SU-DHL-6 (cell line): ENCODE data around the gene LCNL1.

Source experiments
- H2AFZ ChIP-seq: fragments of 200-600 bp; sonication (generic); 2 replicates; pipeline ENCODE4 v1.6.1; 2014; ENCODE audit warnings: low read depth, mild to moderate bottlenecking, moderate library complexity, mixed read lengths, antibody characterized with exemption, low read length; ENCODE audit not compliant: severe bottlenecking
- H3F3A ChIP-seq: fragments of 200-600 bp; shearing (Covaris generic); 2 replicates; pipeline ENCODE4 v1.6.0; 2016; ENCODE audit warnings: antibody characterized with exemption, mild to moderate bottlenecking; ENCODE audit not compliant: insufficient read depth
- H3K27ac ChIP-seq: fragments of 200-600 bp; sonication (generic); 2 replicates; pipeline ENCODE4 v1.5.1; 2016; ENCODE audit warnings: low read depth, mild to moderate bottlenecking, low read length, moderate library complexity, mixed read lengths
- H3K27me3 ChIP-seq: fragments of 200-600 bp; sonication (generic), shearing (Covaris generic); 2 replicates; pipeline ENCODE4 v1.6.0; 2014; ENCODE audit warnings: mild to moderate bottlenecking, low read length
- H3K36me3 ChIP-seq: fragments of 200-600 bp; sonication (generic); 2 replicates; pipeline ENCODE4 v1.6.1; 2014; ENCODE audit warnings: mild to moderate bottlenecking, low read length, mixed read lengths
- H3K4me2 ChIP-seq: fragments of 300-600, 200-600 bp; shearing (Covaris generic), sonication (generic); 2 replicates; pipeline ENCODE4 v1.6.0; 2014; ENCODE audit warnings: low read length, low read depth, mild to moderate bottlenecking; ENCODE audit not compliant: poor library complexity, severe bottlenecking
- H3K4me3 ChIP-seq: fragments of 200-600 bp; sonication (generic); 2 replicates; pipeline ENCODE4 v1.5.1; 2014; ENCODE audit warnings: antibody characterized with exemption, low read length, mild to moderate bottlenecking, mixed read lengths; ENCODE audit not compliant: insufficient read depth, poor library complexity, severe bottlenecking
- H3K79me2 ChIP-seq: fragments of 200-600 bp; sonication (generic); 2 replicates; pipeline ENCODE4 v1.6.1; 2014; ENCODE audit warnings: mild to moderate bottlenecking, low read length, moderate library complexity; ENCODE audit not compliant: insufficient read depth
- H3K9ac ChIP-seq: fragments of 200-600 bp; sonication (generic); 2 replicates; pipeline ENCODE4 v1.7.0; 2014; ENCODE audit warnings: mild to moderate bottlenecking, low read length
- H3K9me2 ChIP-seq: fragments of 200-600 bp; sonication (generic); replicated peaks from 2 replicates; pipeline ENCODE4 v1.6.1; 2014; ENCODE audit warnings: low read length; ENCODE audit not compliant: insufficient read depth
- H3K9me3 ChIP-seq: fragments of 200-600 bp; sonication (generic); 2 replicates; pipeline ENCODE4 v1.6.1; 2014; ENCODE audit warnings: low read length, mixed read lengths; ENCODE audit not compliant: insufficient read depth
- H4K20me1 ChIP-seq: fragments of 200-600 bp; sonication (generic); 2 replicates; pipeline ENCODE4 v1.6.1; 2014; ENCODE audit warnings: low read depth, mild to moderate bottlenecking, antibody characterized with exemption, low read length, moderate library complexity, mixed read lengths
- CTCF ChIP-seq: fragments of 200-600 bp; sonication (generic); IDR thresholded peaks from one replicate; pipeline ENCODE4 v1.5.1; 2017; ENCODE audit warnings: antibody characterized with exemption, mild to moderate bottlenecking, low read length, moderate library complexity; ENCODE audit not compliant: insufficient read depth, poor library complexity, severe bottlenecking
- EZH2phosphoT487 ChIP-seq: fragments of 200-600 bp; sonication (generic), shearing (Covaris generic); conservative IDR thresholded peaks from 2 replicates; pipeline ENCODE4 v1.6.1; 2018; ENCODE audit warnings: mild to moderate bottlenecking, antibody characterized with exemption, low read length, moderate library complexity, mixed read lengths

The LCNL1 gene

GRCh38 chr9:136995362-136995761, 12.6 kb downstream of the LCNL1 start:
- Histone ChIP-seq H3K9me2 (no peaks in the 10 kb centered on the region), H3K27me3 (no peaks in the 10 kb centered on the region), H3K79me2 (no peaks in the 10 kb centered on the region), H3K4me3 (no peak overlapping the region), H2AFZ (no peak overlapping the region), H3K9me3 (no peaks in the 10 kb centered on the region), H3K4me2 (no peak overlapping the region), H4K20me1 (no peaks in the 10 kb centered on the region), H3K27ac (no peak overlapping the region), H3K36me3 (no peaks in the 10 kb centered on the region), H3K9ac (no peak overlapping the region), H3F3A (no peaks in the 10 kb centered on the region)
- TF ChIP-seq EZH2phosphoT487 (no peak), CTCF (no peak)

DNA sequence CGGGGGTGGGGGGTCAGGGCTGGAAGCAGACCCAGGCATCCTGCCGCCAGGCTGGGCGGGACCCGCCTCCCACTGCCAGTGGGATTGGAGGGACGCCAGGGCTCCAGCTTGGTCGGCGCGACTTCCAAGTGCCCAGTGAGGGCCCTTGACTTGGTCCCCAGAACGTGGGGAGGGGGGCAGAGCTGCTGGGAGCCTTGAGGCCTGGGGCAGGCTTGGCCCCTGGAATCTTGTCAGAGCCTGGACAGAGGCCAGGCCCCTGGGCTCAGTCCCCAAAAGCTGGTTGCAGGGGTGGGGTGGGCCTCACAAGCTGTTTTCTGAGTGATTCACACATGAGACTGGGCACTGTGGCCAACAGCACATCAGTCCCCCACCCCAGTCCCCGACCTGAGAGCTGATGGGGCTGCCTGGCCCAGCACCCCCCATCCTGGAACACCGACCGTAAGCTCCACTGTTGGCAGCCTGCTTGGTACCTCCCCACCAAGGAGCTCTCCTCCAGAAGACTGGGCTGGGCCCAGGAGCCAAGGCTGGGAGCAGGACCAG, 13.0 kb downstream of the LCNL1 start:
- H3K27me3 ChIP-seq, result no peaks in the 10 kb centered on the region
- H3K4me2 ChIP-seq, result no peak overlapping the region
- no peaks in the 10 kb centered on the region for H3K9me2 ChIP-seq
- H3K36me3 ChIP-seq, result no peaks in the 10 kb centered on the region
- no peaks in the 10 kb centered on the region for H3K79me2 ChIP-seq
- no peak overlapping the region for H3K4me3 ChIP-seq
- H3K27ac ChIP-seq, result no peak overlapping the region
- H4K20me1 ChIP-seq, result no peaks in the 10 kb centered on the region
- TF ChIP-seq EZH2phosphoT487, result no peak
- no peak for TF ChIP-seq CTCF
- H3K9ac ChIP-seq, result no peak overlapping the region
- H2AFZ ChIP-seq, result no peak overlapping the region
- H3K9me3 ChIP-seq, result no peaks in the 10 kb centered on the region
- no peaks in the 10 kb centered on the region for H3F3A ChIP-seq

- Histone ChIP-seq H3K27ac (no peak within 1 kb of the TSS), H2AFZ (no peak within 1 kb of the TSS), H3K4me2 (no peak within 1 kb of the TSS)
Observed at GRCh38 chr9:136996361-136997292, 13.8 kb downstream of the LCNL1 start, which contains the start of gene CLIC3. TSS of gene CLIC3 (minus strand) at chr9:136996568. CDS start at chr9:136996543, 25 bp downstream.

More at GRCh38 chr9:136996361-136997292, 13.8 kb downstream of the LCNL1 start, which contains the start of gene CLIC3:
- no peak within 1 kb of the TSS for H3K9ac ChIP-seq
- no peaks in the 10 kb centered on the region for H3K9me3 ChIP-seq
- H3K36me3 ChIP-seq, result no peaks in the 10 kb centered on the region
- H3K4me3 ChIP-seq, result no peak within 1 kb of the TSS
- no peaks in the 10 kb centered on the region for H3K27me3 ChIP-seq
- H3K9me2 ChIP-seq, result no peaks in the 10 kb centered on the region
- H4K20me1 ChIP-seq, result no peaks in the 10 kb centered on the region
- H3F3A ChIP-seq, result no peaks in the 10 kb centered on the region
- no peaks in the 10 kb centered on the region for H3K79me2 ChIP-seq
- no peak for TF ChIP-seq CTCF
- no peak for TF ChIP-seq EZH2phosphoT487
